Measurements from ENCODE around the gene TMEM204. TPM values are rescaled to one million over a fixed set of nuclear protein-coding genes. Genes with fewer than 3 reads are reported as not detected.

TMEM204 gene
- total RNA-seq, 4 donors from 2014 or later = 14.7 to 27.7 (median 22.1) TPM

DNA sequence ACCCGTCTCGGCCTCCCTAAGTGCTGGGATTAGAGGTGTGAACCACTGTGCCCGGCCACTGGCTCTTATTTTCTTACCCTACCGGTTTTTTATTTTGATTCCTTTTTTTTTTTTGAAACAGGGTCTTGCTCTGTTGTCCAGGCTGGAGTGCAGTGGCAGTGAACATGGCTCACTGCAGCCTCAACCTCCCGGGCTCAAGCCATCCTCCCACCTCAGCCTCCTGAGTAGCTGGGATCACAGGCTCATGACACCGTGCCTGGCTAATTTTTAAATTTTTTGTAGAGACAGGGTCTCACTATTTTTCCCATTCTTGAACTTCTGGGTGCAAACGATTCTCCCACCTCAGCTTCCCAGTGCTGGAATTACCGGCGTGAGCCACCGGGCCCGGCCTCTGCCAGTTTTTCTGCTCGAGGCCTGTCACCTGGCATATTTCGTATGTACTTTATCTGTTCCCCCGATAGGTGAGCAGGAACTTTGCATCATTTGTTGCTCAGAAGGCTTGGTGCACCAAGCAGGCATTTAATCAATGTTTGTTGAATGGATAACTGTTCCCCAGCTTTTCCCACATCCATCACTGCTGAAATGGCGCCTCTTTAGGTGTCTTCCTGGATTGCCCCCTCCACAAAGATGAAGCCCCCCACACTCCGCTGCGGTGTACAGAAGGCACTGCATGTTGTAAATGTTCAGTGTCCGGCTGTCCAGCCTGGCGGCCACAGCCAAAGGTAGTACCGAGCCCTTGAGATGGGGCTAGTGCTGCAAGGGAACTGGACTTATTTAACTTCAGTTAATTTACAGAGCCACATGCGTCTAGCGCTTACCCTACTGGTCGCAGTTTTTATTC is 41.2 kb upstream of the TMEM204 start:
- ATAC-seq = no peak
- peaks cover 15 to 20% of the 10 kb centered on the region in 2 donors for H3K4me1 ChIP-seq
- in situ Hi-C loops (cut with MboI; ENCODE audit: low sequenced_read_pairs in 4 of 4) (no loop called here), intact Hi-C loops (cut with DNase I; ENCODE audit: low total_unique reads) (loop anchor here (2.0 to 10.0 kb wide), 6 partner anchors 55 to 212 kb away; partner anchors contain the start of genes CRAMP1, IFT140, MAPK8IP3 and UQCC4)
- peaks cover 0 to 26% of the 10 kb centered on the region in 2 donors for H3K36me3 ChIP-seq
- no peaks in the 10 kb centered on the region for H3K27me3 ChIP-seq
- peak overlapping the region; percentile 84 to 98 (median 92) for H3K27ac ChIP-seq
- H3K9me3 ChIP-seq = no peaks in the 10 kb centered on the region
- TF ChIP-seq, protein P1, sequence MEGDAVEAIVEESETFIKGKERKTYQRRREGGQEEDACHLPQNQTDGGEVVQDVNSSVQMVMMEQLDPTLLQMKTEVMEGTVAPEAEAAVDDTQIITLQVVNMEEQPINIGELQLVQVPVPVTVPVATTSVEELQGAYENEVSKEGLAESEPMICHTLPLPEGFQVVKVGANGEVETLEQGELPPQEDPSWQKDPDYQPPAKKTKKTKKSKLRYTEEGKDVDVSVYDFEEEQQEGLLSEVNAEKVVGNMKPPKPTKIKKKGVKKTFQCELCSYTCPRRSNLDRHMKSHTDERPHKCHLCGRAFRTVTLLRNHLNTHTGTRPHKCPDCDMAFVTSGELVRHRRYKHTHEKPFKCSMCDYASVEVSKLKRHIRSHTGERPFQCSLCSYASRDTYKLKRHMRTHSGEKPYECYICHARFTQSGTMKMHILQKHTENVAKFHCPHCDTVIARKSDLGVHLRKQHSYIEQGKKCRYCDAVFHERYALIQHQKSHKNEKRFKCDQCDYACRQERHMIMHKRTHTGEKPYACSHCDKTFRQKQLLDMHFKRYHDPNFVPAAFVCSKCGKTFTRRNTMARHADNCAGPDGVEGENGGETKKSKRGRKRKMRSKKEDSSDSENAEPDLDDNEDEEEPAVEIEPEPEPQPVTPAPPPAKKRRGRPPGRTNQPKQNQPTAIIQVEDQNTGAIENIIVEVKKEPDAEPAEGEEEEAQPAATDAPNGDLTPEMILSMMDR (IDR thresholded peaks at IDR 0.05 in 4 of 5, conservative IDR thresholded peaks at IDR 0.05 in 1 of 5) = no peak
- no peak for TF ChIP-seq POLR2A (IDR thresholded peaks at IDR 0.05)
- DNase-seq = no peak
- peak overlapping the region; percentile 78 to 95 (median 83) for H3K4me3 ChIP-seq

DNA sequence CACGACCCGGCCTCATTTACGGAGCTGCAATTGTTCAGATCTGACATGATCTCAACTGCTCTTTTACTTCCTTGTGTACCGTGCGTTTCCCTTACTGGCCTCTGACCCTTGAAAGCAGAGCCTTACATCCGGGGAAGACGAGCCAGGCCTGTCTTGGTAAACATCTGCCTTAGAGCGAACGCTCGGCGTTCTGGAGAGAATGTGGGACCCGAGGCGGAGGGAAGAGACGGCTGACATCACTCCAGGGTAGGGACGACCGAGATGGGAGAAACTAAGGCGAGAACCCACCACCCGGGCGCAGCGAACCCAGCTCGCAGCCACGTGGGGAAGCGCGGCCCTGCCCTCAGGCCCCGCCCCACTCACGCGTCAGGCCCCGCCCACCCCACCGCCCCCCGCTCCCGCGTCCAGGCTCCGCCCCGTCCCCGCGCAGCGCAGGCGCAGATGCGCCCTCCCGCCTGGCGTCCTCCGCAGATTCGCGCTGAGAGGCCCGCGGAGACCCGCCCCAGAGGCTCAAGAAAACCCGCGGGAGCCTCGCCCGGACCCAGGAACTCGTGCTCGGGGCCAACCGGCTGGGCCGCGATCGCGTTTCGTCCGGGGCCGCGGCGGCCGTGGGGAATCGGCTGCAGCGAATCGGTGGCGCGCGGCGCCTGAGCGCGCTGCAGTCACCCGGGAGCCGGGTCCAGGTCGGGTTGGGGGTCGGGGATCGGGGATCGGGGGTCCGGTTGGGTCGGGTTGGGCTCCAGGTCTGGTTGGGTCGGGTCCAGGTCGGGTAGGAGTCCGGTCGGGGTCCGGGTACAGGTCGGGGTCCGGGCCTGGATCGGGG is 40.3 kb upstream of the TMEM204 start, which contains the start of gene TELO2:
TSS of gene TELO2 (plus strand) at position 438 of the 823 bp plus-strand sequence. CDS start 922 bp downstream, outside the sequence.
- Histone ChIP-seq H3K27ac (peak within 1 kb of the TSS; percentile 84 to 98 (median 92)), H3K27me3 (no peaks in the 10 kb centered on the region), H3K4me3 (peak within 1 kb of the TSS; percentile 78 to 95 (median 83)), H3K9me3 (no peaks in the 10 kb centered on the region), H3K4me1 (peaks cover 15 to 20% of the 10 kb centered on the region in 2 donors), H3K36me3 (peaks cover 0 to 31% of the 10 kb centered on the region in 2 donors)
- DNase-seq (peak; percentile 64 to 68), ATAC-seq (peak; percentile 87)
- TF ChIP-seq POLR2A (IDR thresholded peaks at IDR 0.05) = peak; percentile 27 to 53
- TF ChIP-seq, protein P1 (IDR thresholded peaks at IDR 0.05 in 4 of 5, conservative IDR thresholded peaks at IDR 0.05 in 1 of 5) = no peak
- intact Hi-C loops (cut with DNase I; ENCODE audit: low total_unique reads) = loop anchor here (1.0 to 10.0 kb wide), 7 partner anchors 18 to 212 kb away; partner anchors contain the start of genes CLCN7, CRAMP1, IFT140 and MAPK8IP3
- in situ Hi-C loops (cut with MboI; ENCODE audit: low sequenced_read_pairs in 4 of 4) = no loop called here

DNA sequence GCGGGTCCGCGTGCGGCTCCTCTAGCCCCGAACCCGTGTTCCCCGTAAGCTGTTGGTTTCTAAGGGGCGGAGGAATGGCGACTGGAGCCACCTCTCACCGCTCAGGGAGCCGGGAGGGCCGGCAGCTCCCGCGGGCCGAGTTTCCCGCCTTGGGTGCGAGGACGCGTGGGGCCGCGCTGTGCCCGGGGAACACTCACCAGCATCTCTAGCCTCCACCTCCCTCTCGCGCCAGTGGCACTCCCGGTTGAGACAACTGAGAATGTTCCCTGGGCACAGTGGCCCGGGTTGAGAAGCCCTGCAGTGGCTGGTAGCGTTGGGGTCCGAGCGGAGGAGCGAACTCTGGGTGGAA is 39.7 kb upstream of the TMEM204 start:
- H3K4me3 ChIP-seq = peak overlapping the region; percentile 78 to 95 (median 83)
- peaks cover 0 to 36% of the 10 kb centered on the region in 2 donors for H3K36me3 ChIP-seq
- DNase-seq (no peak), ATAC-seq (peak; percentile 3 to 13)
- TF ChIP-seq, protein P1 (IDR thresholded peaks at IDR 0.05 in 4 of 5, conservative IDR thresholded peaks at IDR 0.05 in 1 of 5) = no peak
- TF ChIP-seq POLR2A (IDR thresholded peaks at IDR 0.05) = no peak
- no peaks in the 10 kb centered on the region for H3K27me3 ChIP-seq
- no peaks in the 10 kb centered on the region for H3K9me3 ChIP-seq
- H3K27ac ChIP-seq = peak overlapping the region; percentile 84 to 98 (median 92)
- in situ Hi-C loops (cut with MboI; ENCODE audit: low sequenced_read_pairs in 4 of 4) = no loop called here
- intact Hi-C loops (cut with DNase I; ENCODE audit: low total_unique reads) = loop anchor here (1.0 to 10.0 kb wide), 8 partner anchors 18 to 211 kb away; partner anchors contain the start of genes CLCN7, CRAMP1, IFT140 and MAPK8IP3
- H3K4me1 ChIP-seq = peaks cover 15 to 20% of the 10 kb centered on the region in 2 donors

DNA sequence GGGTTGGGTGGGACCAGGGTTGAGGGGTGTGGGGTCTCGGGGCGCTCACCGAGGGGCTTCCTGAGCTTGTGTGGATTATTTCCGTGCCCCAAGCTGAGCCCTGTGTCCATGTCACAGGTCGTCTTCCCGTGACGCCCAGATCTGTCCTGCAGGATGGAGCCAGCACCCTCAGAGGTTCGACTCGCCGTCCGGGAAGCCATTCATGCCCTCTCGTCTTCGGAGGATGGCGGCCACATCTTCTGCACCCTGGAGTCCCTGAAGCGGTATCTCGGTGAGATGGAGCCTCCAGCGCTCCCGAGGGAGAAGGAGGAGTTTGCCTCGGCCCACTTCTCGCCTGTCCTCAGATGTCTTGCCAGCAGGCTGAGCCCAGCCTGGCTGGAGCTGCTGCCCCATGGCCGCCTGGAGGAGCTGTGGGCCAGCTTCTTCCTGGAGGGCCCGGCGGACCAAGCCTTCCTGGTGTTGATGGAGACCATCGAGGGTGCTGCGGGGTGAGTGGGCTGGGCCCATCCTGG is 39.3 kb upstream of the TMEM204 start:
- H3K36me3 ChIP-seq = peaks cover 0 to 41% of the 10 kb centered on the region in 2 donors
- H3K27ac ChIP-seq = peak overlapping the region; percentile 84 to 98 (median 92)
- DNase-seq (peak; percentile 53 to 74), ATAC-seq (peak; percentile 46 to 55)
- in situ Hi-C loops (cut with MboI; ENCODE audit: low sequenced_read_pairs in 4 of 4) (no loop called here), intact Hi-C loops (cut with DNase I; ENCODE audit: low total_unique reads) (loop anchor here (2.0 to 10.0 kb wide), 6 partner anchors 37 to 211 kb away; partner anchors contain the start of genes CRAMP1, IFT140 and MAPK8IP3)
- H3K27me3 ChIP-seq = no peaks in the 10 kb centered on the region
- no peaks in the 10 kb centered on the region for H3K9me3 ChIP-seq
- TF ChIP-seq POLR2A (IDR thresholded peaks at IDR 0.05) = no peak
- TF ChIP-seq, protein P1 (IDR thresholded peaks at IDR 0.05 in 4 of 5, conservative IDR thresholded peaks at IDR 0.05 in 1 of 5) = peak; percentile 27 to 69 (median 58)
- H3K4me1 ChIP-seq = peaks cover 15 to 20% of the 10 kb centered on the region in 2 donors
- H3K4me3 ChIP-seq = peak overlapping the region; percentile 78 to 95 (median 83)
